ENCODE results near the gene FEM1A. TPM values are rescaled to one million over a fixed set of nuclear protein-coding genes. Genes with fewer than 3 reads are reported as not detected.
A peak's percentile ranks its signal among the peaks of the same experiment; 100 is the strongest.
"Not testable (repeated sequence)": the region's sequence is repeated elsewhere in the genome, so short reads cannot be mapped to it uniquely, and the experiment has no call there.

The FEM1A gene
- total RNA-seq, 1 experiment from 2014 or later = 13.5 TPM

DNA sequence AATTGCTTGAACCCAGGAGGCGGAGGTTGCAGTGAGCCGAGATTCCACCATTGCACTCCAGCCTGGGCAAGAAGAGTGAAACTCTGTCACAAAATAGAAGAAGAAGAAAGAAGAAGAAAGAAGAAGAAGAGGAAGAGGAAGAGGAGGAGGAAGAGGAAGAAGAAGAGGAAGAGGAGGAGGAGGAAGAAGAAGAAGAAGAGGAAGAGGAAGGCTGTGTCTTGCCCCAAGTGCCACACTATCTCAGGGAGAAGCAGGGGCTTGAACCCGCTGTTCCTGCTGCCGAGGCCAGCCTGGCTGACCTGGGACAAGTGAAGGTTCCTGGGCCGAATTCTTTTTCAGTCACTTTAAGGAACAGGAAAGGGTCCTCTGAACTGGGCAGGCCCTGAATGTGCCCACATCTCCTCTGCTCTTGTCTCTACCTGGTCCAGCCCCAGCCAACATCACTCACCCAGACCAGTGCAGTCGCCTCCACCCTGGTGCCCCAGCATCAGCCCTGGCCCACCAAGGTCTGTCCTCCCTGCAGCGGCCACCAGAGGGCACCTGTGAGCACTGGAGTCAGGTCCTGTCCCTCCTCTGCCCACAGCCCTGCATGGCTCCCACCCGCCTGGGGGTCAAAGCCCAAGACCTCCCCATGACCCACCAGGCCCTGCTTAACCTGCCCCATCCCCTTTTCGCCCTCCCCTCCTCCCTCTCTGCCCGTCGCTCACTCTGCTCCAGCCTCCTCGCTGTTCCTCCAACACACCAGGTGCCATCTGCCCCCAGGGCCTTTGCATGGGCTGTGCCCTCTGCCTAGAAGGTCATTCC is 20.0 kb downstream of the FEM1A start:
- peak; percentile 80 for DNase-seq (ENCODE audit: low read depth)

DNA sequence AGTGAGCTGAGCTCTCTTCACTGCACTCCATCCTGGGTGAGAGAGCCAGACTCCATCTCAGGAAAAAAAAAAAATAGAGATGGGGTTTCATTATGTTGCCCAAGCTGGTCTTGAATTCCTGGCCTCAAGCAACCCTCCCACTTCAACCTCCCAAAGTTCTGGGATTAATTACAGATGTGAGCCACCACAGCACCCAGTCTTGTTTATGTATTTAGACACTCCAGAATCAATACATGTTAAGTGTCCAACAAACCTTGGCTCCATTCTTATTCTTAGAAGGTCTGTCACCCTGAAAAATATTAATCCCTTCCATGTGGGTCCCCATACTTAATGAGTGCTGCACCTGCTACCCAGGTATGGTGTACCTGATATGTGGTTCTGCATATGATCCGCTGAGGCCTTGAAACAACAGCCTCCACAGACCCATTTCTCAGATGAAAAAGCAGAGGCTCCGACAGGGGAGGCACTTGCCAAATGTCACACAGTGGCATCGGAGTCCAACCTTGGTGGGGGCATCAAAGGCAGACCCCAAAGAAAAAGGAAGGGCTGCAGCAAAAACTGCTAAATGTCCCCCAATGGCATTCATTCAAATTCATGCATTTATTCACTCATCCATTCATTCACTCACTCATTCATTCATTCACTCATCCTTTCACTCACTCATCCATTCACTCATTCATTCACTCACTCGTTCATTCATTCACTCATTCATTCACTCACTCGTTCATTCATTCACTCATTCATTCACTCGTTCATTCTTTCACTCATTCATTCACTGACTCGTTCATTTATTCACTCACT is 23.3 kb downstream of the FEM1A start:
- no peak for DNase-seq (ENCODE audit: low read depth)

DNA sequence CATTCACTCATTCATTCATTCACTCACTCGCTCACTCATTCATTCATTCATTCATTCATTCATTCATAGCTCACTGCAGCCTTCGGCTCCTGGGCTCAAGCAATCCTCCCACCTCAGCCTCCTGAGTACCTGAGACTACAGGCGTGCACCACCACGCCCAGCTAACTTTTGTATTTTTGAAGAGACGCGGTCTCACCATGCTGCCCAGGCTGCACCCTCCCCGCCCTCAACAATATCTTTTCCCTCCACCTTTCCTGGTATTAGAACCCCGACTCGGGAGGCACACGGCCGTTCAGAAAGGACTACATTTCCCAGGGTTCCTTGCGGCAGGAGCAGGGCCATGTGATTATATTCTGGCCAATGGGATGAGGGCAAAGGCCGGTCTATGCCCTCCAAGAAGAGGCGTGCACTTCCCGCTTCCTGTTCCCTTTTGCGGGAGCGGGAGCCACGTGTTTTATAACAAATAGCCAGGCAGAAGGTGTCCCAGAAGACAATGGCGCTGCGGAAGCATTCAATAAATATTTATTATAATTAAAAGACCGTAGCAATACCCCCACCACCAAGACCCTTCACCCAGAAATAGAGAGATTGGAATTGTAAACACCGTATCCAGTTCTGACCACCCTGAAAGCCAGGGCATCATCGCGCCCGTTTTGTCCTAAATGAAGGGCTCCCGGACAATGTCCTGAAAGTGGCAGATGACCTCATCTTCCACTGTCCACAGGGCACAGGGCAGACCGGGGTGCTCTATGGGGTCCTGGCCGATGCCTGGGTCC is 24.1 kb downstream of the FEM1A start:
- DNase-seq (ENCODE audit: low read depth) = peak; percentile 96

DNA sequence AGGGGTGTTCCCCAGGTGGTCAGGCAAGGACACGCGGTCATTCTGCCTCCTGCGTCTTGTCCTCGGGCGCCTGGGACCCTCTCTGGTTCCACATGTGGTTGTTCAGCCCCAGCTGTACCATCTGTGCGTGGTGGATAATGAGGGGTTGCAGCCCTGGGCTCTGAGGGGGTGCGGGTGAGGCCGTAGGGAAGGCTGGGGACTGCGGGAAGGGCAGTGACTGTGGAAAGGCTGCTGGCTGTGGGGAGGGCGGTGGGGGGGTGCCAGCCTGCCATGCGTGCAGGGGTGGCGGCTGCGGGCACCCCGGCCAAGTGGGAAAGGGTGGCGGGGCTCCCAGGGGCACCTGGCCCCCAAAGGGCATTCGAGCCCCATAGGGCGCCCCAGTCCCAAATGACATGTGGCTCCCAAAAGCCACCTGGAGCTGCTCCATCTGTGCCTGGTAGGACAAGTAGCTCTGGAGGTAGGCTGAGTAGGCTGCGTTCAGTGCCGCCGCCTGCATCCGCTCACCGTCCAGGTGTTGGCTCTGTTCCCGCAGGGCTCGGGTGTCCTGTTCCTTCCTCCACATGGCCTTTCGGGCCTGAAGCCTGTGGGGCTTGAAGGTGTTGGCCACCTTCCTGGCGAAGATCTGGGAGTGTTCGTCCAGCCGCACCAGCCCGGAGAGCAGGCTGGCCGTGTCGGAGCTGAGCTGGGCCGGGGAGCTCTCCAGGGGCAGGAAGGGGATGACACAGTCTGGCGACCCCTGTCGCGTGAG is 24.8 kb downstream of the FEM1A start:
- no peak for DNase-seq (ENCODE audit: low read depth)

DNA sequence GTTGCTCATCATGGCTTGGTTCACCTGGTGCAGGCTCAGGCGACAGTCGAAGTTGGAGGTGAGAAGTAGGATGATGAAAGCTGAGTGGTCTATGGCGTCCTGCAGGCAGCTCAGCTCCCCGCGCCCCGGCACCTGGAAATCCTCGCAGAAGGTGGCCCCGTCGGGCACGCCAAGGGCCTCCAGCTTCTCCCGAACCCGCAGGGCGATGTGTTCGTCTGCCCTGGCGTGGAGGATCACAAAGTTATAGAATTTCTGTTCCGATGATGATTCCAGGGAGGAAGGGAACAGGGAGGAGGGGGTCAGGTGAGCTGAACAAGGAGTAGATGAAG is 25.4 kb downstream of the FEM1A start:
- DNase-seq (ENCODE audit: low read depth) = no peak

DNA sequence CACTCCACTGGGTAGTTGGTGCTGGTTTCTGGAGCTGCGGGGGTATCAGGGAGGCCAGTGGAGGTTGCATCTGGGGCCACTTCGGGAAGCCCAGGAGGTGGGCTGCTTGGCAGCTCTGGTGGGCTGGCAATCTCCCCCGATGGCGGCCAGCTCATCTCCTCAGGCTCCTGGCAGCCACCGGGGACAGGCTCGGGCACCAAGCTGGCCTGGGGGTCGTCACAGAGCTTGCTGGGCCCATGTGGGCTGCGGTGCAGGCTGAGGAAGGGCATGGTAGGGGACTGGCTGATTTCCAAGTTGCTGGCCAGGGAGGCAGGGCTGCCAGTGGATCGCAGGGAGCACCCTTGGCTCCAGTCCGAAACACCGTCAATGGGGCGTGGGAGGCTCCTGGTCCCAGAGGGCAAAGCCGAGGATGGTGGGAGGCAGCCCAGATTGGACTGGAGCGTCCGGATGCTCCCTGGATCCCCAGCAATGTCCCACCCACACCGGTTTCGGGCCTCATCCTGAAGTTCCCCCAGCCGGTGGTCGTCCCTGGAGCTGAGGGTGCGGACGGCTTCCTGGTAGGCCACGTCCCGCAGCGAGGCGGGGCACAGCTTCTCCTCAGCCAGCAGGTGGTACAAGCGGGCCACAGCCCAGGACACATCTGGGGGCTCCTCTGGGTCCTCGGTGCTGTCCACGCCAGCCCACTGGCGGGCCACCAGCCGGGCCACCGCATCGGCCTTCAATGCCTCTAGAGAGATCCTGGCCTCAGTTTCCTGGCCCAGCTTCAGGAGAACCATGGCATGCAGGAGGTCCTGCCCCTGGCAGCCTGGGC is 26.1 kb downstream of the FEM1A start:
- DNase-seq (ENCODE audit: low read depth) = no peak

DNA sequence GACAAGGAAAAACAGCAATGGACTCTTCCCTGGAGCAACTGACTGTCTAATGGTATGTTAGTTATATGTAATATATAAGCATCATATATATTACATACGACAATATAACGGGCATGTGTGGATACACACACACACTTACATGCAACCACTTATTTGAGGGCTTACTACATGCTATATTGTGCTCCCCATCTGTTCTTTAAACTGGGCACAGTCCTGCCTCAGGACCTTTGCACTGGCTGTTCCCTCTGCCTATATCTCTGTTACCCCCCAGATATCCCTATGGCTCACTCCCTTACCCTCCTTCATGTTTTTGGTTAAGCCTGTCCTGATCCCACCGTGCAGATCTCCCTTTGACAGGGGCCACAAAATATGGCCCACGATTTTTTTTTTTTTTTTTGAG is 29.7 kb downstream of the FEM1A start:
- DNase-seq (ENCODE audit: low read depth) = no peak

DNA sequence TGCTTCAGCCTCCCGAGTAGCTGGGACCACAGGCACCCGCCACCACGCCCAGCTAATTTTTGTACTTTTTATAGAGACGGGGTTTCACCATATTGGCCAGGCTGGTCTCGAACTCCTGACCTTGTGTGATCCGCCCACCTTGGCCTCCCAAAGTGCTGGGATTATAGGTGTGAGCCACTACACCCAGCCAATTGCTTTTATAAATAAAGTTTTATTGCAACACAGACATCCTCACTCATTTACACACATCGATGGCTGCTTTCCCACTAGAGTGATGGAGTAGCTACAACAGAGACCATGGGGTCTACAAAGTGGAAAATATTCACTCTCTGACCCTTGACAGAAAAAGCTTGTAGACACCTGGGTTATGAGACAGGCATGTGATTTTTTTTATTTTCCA is 30.8 kb downstream of the FEM1A start:
- not testable (repeated sequence) for DNase-seq (ENCODE audit: low read depth)

DNA sequence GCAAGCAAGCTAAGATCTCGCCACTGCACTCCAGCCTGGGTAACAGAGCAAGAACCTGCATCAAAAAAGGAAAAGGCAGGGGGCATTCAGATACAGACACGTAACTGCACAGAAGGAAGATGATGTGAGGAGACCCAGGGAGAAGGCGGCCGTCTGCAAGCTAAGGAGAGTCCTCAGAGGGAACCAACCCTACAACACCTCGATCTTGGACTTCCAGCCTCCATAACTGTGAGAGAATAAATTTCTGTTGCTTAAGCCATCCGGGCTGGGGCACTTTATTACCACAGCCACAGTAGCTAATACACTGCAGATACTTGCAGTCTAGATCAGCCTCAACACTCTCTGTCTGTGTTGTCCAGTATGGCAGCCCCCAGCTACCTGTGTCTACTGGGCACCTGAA is 32.0 kb downstream of the FEM1A start:
- DNase-seq (ENCODE audit: low read depth) = no peak

DNA sequence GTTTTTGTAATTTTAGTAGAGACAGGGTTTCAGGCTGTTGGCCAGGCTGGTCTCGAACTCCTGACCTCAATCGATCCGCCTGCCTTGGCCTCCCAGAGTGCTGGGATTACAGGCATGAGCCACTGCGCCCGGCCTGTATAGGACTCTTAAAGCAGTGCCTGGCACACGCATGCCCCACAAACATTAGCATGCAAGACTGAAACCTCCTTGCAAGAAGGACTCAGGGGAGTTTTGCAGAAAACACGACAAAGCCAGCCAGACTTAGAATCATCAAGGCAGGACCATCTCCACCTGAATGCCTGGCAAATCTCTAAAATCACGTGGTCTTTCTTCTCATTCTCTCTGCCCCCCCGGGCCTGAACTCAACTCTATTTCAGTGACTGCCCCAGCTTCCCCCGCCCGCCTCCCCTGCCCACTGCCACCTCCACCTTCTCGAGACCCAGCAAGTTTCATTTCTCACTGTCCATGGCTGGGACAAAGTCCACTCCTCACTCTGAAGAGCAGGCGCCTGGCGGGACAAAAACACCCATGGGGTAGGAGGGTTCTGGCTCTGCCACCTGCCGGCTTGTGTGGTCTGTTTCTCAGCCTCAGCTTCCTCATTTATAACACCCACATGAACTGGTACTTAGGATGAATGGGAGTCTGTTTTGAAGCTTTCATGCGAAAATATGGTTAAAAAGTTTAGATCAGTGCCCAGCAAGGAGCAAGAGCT is 37.6 kb downstream of the FEM1A start:
- DNase-seq (ENCODE audit: low read depth) = no peak

DNA sequence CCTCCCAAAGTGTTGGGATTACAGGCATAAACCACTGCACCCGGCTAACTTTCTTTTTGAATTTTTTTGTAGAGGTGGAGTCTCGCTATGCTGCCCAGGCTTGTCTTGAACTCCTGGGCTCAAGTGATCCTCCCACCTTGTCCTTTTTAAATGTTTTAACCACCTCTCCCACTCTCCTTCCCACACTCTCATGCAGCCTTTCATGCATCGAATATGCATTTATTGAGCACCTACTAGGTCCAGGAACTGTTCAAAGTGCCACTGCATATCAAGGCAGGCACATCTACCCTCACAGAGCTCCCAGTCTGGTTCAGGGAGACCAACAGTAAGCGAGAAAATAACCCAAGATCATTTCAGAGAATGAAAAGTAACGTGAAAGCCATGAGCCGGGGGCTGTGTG is 38.8 kb downstream of the FEM1A start:
- DNase-seq (ENCODE audit: low read depth) = no peak

DNA sequence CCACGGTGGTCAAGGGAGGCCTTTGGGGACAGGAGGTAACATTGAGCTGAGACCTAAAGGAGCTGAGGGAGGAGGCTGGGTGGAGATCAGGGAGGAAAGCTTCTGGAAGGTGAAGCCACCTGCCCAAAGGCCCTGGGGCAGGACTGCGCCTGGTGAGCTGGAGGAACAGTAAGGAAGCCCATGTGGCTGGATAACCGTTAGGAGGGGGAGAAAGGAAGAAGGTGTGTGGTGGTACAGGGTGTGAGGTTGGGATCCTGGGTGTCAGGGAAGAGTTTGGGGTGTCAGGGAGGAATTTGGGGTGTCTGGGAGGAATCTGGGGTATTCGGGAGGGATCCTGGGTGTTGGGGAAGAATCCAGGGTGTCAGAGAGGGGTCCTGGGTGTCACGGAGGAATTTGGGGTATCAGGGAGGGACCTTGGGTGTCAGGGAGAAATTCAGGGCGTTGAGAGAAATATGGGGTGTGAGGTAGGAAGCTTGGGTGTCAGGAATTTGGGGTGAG is 39.3 kb downstream of the FEM1A start:
- no peak for DNase-seq (ENCODE audit: low read depth)

DNA sequence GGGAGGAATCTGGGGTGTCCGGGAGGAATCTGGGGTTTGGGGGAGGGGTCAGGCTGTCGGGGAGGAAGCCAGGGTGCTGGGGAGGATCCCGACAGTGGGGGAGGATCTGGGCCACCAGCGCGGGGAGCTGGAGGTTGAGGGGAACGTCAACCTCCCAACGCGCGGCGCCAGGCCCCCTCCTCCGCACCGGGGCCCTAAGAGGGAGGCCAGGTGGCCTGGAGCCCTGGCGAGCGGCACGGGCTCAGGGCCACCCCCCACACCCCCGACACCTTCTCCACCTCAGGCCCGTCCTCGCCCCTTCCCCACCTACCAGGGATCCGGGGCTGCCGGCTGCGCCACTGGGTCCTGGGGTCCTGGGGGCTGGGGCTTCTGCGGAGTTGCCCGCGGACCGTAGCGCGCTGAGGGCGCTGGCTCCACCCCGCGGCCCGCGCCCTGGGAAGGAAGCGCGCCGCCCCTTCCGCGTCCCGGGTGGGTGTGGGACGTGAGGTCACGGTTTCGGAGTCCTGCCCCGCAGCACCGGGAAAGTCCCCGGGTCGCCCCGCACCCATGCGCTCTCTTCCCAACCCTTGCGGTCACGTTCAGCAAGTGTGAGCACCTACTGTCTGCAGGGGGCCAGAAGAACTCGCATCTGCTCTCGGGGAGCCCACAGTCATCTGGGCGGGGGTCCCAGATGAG is 39.9 kb downstream of the FEM1A start, which contains the start of gene TICAM1:
Gene TICAM1, minus strand, starts transcription at position 409 of the 675 bp plus-strand sequence. CDS start 13,335 bp downstream, outside the sequence.
- peak; percentile 74 for DNase-seq (ENCODE audit: low read depth)

DNA sequence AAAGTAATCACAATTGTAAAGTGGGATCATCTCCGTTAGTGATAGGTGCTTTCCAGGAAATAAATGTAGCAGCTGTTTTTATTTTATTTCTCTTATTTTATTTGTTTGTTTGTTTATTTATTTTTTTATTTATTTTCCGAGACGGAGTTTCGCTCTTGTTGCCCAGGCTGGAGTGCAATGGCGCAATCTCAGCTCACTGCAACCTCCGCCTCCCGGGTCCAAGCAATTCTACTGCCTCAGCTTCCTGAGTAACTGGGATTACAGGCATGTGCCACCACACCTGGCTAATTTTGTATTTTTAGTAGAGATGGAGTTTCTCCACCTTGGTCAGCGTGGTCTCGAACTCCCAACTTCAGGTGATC is 40.4 kb downstream of the FEM1A start:
- DNase-seq (ENCODE audit: low read depth) = not testable (repeated sequence)

DNA sequence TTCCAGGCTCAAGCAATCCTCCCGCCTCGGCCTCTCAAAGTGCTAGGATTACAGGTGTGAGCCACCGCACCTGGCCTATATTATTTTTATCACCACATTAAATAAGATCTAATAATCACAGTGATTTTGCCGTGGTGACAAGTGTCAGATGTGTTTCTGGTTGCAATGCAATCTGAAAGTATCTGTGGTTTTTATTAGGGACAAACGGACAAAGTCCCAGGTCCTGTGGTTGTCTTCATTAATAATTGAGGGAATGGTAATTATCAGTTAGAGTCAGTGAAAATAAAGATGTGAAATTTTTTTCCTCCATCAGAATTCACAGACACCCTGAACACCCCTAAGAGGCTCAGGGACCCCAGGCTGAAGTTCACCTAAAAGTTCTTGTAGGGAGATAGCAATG is 41.2 kb downstream of the FEM1A start:
- no peak for DNase-seq (ENCODE audit: low read depth)

DNA sequence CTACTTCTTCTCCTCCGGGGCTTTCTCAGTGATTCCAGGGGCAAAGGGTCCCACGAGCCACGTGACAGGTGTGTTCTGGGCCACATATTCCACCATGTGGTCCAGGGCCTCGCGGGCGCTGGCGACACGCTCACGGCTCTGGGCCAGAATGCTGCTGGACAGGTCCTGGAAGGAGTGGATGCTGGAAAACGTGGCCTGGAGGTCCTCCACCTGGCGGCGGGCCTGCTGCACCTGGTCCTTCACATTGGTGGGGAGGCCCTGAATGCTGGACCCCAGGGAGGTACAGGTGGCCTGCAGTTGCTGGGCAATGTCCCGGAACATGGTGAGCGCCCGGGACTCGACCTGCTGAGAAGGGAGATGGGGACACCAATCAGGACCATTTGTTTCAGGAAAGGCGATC is 47.7 kb downstream of the FEM1A start:
- DNase-seq (ENCODE audit: low read depth) = no peak

DNA sequence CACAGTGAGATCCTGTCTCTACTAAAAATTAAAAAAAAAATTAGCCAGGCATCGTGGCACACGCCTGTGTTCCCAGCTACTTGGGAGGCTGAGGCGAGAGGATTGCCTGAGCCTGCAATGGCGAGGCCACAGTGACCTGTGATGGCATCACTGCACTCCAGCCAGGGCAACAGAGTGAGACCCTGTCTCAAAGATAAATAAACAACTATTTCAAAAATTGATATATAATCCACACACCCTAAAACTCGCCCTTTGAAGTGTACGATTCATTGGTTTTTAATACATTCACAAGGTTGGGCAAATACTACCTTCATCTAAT is 52.1 kb downstream of the FEM1A start:
- DNase-seq (ENCODE audit: low read depth) = no peak

DNA sequence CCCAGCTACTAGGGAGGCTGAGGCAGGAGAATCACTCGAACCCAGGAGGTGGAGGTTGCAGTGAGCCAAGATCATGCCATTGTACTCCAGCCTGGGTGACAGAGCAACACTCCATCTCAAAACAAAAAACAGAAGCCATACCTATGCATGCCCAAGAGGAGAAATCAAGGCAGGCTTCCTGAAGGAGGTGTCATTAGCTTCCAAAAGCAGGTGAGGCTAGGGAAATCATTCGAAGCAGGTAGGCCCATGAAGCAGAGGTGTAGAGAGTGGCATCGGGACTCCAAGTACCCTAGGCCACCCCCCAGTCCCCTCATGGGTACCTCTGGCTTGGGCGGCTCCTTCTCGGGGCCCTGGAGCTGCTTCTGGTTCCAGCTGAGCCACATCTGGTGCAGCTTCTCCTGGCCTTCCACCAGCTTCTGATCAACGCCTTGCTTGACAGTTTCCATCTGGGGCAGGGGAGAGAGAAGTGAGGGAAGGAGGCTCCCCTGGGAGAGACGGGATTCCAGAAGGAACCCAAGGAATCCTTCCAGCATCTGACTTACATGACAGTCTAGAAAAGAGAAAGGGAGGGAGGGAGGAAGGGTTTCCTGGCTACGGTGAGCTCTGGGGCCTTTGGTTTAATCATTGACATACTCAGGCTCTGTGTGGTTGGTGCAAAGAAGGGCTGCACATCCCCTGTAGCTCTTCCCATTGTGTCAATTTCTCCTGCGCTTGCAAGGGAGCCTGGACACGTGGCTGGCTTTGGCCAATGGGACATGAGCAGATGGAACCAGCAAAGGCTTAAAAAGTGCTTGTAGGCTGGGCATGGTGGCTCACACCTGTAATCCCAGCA is 53.0 kb downstream of the FEM1A start:
- DNase-seq (ENCODE audit: low read depth) = no peak

DNA sequence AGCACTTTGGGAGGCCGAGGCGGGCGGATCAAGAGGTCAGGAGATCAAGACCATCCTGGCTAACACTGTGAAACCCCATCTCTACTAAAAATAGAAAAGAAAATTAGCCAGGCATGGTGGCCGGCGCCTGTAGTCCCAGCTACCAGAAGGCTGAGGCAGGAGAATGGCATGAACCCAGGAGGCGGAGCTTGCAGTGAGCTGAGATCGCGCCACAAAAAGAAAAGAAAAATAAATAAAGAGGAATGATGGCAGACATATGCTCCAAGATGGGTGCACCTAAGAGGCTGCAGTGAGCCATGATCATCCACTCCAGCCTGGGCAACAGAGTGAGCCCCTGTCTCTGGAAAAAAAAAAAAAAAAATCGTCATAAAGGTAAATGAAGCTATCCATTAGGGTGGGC is 54.4 kb downstream of the FEM1A start:
- not testable (repeated sequence) for DNase-seq (ENCODE audit: low read depth)

Data from Daoy (cell line).